Hepatocyte (in vitro differentiated cells): ENCODE data around the gene HHAT.

Experiments
- CTCF ChIP-seq: fragments of 200-600 bp; sonication (generic); IDR thresholded peaks from 2 replicates; pipeline ENCODE4 v1.5.1; 2016; ENCODE audit warnings: antibody characterized with exemption, mild to moderate bottlenecking; ENCODE audit not compliant: poor library complexity
- EZH2 ChIP-seq: fragments of 200-600 bp; sonication (generic); IDR thresholded peaks from 2 replicates; pipeline ENCODE4 v1.6.1; 2016; ENCODE audit warnings: antibody characterized with exemption, mild to moderate bottlenecking, borderline replicate concordance
- EZH2phosphoT487 ChIP-seq: fragments of 200-600 bp; sonication (generic); IDR thresholded peaks from one replicate; pipeline ENCODE4 v1.6.1; 2018; ENCODE audit warnings: antibody characterized with exemption, mild to moderate bottlenecking, low read depth, moderate library complexity; ENCODE audit not compliant: unreplicated experiment, severe bottlenecking

DNA sequence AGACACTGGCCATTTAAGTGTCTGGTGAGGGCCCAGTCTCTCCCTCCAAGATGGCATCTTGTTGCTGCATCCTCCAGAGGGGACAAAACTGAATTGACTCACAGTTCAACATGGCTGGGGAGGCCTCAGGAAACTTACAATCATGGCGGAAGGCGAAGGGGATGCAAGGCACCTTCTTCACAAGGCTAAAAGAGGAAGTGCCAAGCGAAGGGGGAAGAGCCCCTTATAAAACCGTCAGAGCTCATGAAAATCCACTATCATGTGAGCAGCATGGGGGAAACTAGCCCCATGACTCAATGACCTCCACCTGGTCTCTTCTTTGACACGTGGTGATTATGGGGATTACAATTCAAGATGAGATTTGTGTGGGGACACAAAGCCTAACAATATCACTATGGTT lies 280.1 kb downstream of the HHAT start:
- TF ChIP-seq CTCF (no peak), EZH2 (no peak), EZH2phosphoT487 (no peak)
